Stomach (tissue), 4 donors: ENCODE data around the gene FAP.

Experiments used
- EP300 ChIP-seq: sonication (generic); formaldehyde crosslinking; IDR thresholded peaks from one replicate; pipeline ENCODE4 v1.6.1; 2017; ENCODE audit warnings: antibody characterized with exemption
- POLR2A ChIP-seq, 4 donors: fragments of 450-650 bp; IDR thresholded peaks; one replicate each; pipeline ENCODE4 v1.6.1; 2016; ENCODE audit warnings: antibody characterized with exemption in 4 of 4, control low read depth in 2 of 4, mild to moderate bottlenecking in 1 of 4, moderate library complexity in 1 of 4
- TF ChIP-seq, protein P1 (sequence below), 7 experiments: fragments of 450-650 bp in 4 of 7; fragments of 200-600 bp in 3 of 7; sonication (generic) in 3 of 7; IDR thresholded peaks; one replicate each; pipeline ENCODE4 v1.5.1; 2016 to 2019; ENCODE audit warnings: antibody characterized with exemption in 7 of 7, control low read depth in 2 of 7, mild to moderate bottlenecking in 1 of 7

DNA sequence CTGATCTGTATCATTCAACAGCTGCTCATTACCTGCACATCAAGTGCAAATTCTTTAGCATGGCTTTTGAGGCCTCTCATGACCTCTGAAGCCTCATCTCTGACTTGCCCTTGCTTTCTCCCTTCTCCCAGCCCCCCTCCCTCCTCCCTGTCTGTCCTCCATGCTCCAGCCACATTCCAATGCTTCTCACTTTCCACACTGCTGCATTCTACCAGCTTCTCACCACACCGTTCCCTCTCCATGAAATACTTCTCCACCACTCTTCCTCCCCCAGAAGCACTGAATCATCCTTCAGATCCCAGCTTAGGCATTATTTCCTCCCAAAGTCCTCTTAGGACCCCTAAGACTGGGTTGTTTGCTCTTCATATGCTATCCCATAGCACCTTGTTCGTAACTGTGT, 118.1 kb downstream of the FAP start:
- TF ChIP-seq, protein P1, sequence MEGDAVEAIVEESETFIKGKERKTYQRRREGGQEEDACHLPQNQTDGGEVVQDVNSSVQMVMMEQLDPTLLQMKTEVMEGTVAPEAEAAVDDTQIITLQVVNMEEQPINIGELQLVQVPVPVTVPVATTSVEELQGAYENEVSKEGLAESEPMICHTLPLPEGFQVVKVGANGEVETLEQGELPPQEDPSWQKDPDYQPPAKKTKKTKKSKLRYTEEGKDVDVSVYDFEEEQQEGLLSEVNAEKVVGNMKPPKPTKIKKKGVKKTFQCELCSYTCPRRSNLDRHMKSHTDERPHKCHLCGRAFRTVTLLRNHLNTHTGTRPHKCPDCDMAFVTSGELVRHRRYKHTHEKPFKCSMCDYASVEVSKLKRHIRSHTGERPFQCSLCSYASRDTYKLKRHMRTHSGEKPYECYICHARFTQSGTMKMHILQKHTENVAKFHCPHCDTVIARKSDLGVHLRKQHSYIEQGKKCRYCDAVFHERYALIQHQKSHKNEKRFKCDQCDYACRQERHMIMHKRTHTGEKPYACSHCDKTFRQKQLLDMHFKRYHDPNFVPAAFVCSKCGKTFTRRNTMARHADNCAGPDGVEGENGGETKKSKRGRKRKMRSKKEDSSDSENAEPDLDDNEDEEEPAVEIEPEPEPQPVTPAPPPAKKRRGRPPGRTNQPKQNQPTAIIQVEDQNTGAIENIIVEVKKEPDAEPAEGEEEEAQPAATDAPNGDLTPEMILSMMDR (IDR thresholded peaks at IDR 0.05), result no peak
- TF ChIP-seq POLR2A (IDR thresholded peaks at IDR 0.05), result no peak
- TF ChIP-seq EP300, result no peak
